ENCODE results near the gene OPRL1.

The OPRL1 gene

GRCh38 chr20:64063389-64064144, 16.3 kb upstream of the OPRL1 start:
- Histone ChIP-seq H3K27ac (ENCODE audit: low read depth, low read length, poor library complexity, severe bottlenecking) (no peak overlapping the region), H3K9me3 (ENCODE audit: low read length) (no peaks in the 10 kb centered on the region), H3K4me2 (ENCODE audit: low read length) (peak overlapping the region; percentile 98), H3K4me3 (ENCODE audit: low read depth, low read length, poor library complexity, severe bottlenecking) (peak overlapping the region; percentile 78), H3K36me3 (ENCODE audit: insufficient read depth, low read length) (no peaks in the 10 kb centered on the region), H2AFZ (ENCODE audit: low read length) (no peak overlapping the region), H3F3A (ENCODE audit: insufficient read depth, low read length) (no peaks in the 10 kb centered on the region), H3K9ac (ENCODE audit: low read length) (peak overlapping the region; percentile 70), H3K27me3 (ENCODE audit: insufficient read depth, low read length) (no peaks in the 10 kb centered on the region; the same call in 1 of the 2 replicates), H3K79me2 (ENCODE audit: insufficient read depth, low read length) (no peaks in the 10 kb centered on the region), H4K20me1 (ENCODE audit: insufficient read depth, low read length) (no peaks in the 10 kb centered on the region), H3K4me1 (ENCODE audit: insufficient read depth, low read length, severe bottlenecking) (peaks cover 32% of the 10 kb centered on the region), H3K9me2 (ENCODE audit: low read depth, low read length) (no peaks in the 10 kb centered on the region)
- TF ChIP-seq EZH2 (IDR thresholded peaks at IDR 0.05; ENCODE audit: borderline replicate concordance, low read length), result no peak
- TF ChIP-seq CTCF (IDR thresholded peaks at IDR 0.05; ENCODE audit: low read length), result no peak

GRCh38 chr20:64064145-64064698, 15.7 kb upstream of the OPRL1 start:
- peak overlapping the region; percentile 98; the same call in 1 of the 2 replicates for H3K4me2 ChIP-seq (ENCODE audit: low read length)
- H3F3A ChIP-seq (ENCODE audit: insufficient read depth, low read length), result no peaks in the 10 kb centered on the region
- TF ChIP-seq EZH2 (IDR thresholded peaks at IDR 0.05; ENCODE audit: borderline replicate concordance, low read length) (no peak), CTCF (IDR thresholded peaks at IDR 0.05; ENCODE audit: low read length) (no peak)
- no peaks in the 10 kb centered on the region for H3K9me2 ChIP-seq (ENCODE audit: low read depth, low read length)
- H3K27ac ChIP-seq (ENCODE audit: low read depth, low read length, poor library complexity, severe bottlenecking), result no peak overlapping the region
- no peak overlapping the region for H2AFZ ChIP-seq (ENCODE audit: low read length)
- H3K4me1 ChIP-seq (ENCODE audit: insufficient read depth, low read length, severe bottlenecking), result peaks cover 32% of the 10 kb centered on the region
- peak overlapping the region; percentile 78 for H3K4me3 ChIP-seq (ENCODE audit: low read depth, low read length, poor library complexity, severe bottlenecking)
- H3K79me2 ChIP-seq (ENCODE audit: insufficient read depth, low read length), result no peaks in the 10 kb centered on the region
- H4K20me1 ChIP-seq (ENCODE audit: insufficient read depth, low read length), result no peaks in the 10 kb centered on the region
- H3K9ac ChIP-seq (ENCODE audit: low read length), result no peak overlapping the region
- no peaks in the 10 kb centered on the region for H3K9me3 ChIP-seq (ENCODE audit: low read length)
- H3K36me3 ChIP-seq (ENCODE audit: insufficient read depth, low read length), result no peaks in the 10 kb centered on the region
- H3K27me3 ChIP-seq (ENCODE audit: insufficient read depth, low read length), result peaks cover 4% of the 10 kb centered on the region

GRCh38 chr20:64065062-64065973, 14.6 kb upstream of the OPRL1 start:
- Histone ChIP-seq H3K9ac (ENCODE audit: low read length) (no peak overlapping the region), H4K20me1 (ENCODE audit: insufficient read depth, low read length) (no peaks in the 10 kb centered on the region), H3K4me2 (ENCODE audit: low read length) (no peak overlapping the region), H3K36me3 (ENCODE audit: insufficient read depth, low read length) (no peaks in the 10 kb centered on the region), H3F3A (ENCODE audit: insufficient read depth, low read length) (no peaks in the 10 kb centered on the region), H3K27ac (ENCODE audit: low read depth, low read length, poor library complexity, severe bottlenecking) (peak overlapping the region; percentile 30), H3K4me1 (ENCODE audit: insufficient read depth, low read length, severe bottlenecking) (peaks cover 32% of the 10 kb centered on the region), H2AFZ (ENCODE audit: low read length) (no peak overlapping the region), H3K4me3 (ENCODE audit: low read depth, low read length, poor library complexity, severe bottlenecking) (no peak overlapping the region), H3K9me2 (ENCODE audit: low read depth, low read length) (no peaks in the 10 kb centered on the region), H3K9me3 (ENCODE audit: low read length) (no peaks in the 10 kb centered on the region), H3K79me2 (ENCODE audit: insufficient read depth, low read length) (no peaks in the 10 kb centered on the region), H3K27me3 (ENCODE audit: insufficient read depth, low read length) (peaks cover 4% of the 10 kb centered on the region)
- no peak for TF ChIP-seq CTCF (IDR thresholded peaks at IDR 0.05; ENCODE audit: low read length)
- TF ChIP-seq EZH2 (IDR thresholded peaks at IDR 0.05; ENCODE audit: borderline replicate concordance, low read length), result no peak
